CD14-positive monocyte (primary cell): ENCODE data around the gene KCNT2. TPM values are rescaled to one million over a fixed set of nuclear protein-coding genes. Genes with fewer than 3 reads are reported as not detected.
A peak's percentile ranks its signal among the peaks of the same experiment; 100 is the strongest.

Source experiments
- DNase-seq, 3 donors: peaks; one replicate each; pipeline ENCODE4 v3.0.0-alpha.2; 2011 to 2022
- H2AFZ ChIP-seq: 2 replicates; pipeline ENCODE4 v1.6.0; 2012; ENCODE audit warnings: mild to moderate bottlenecking, low read depth, low read length, inconsistent platforms; ENCODE audit not compliant: insufficient read depth, poor library complexity, severe bottlenecking
- H3K27ac ChIP-seq, 2 donors: 1 replicate in 1 of 2; 2 replicates in 1 of 2; pipeline ENCODE4 v1.5.1; 2012 to 2013; ENCODE audit warnings: low read length in 2 of 2, control low read depth in 1 of 2, inconsistent platforms in 1 of 2, low read depth in 1 of 2, mild to moderate bottlenecking in 1 of 2
- H3K27me3 ChIP-seq, 2 donors: one replicate each; pipeline versions ENCODE4 v1.6.0 to v1.6.1; 2011 to 2013; ENCODE audit warnings: low read length in 2 of 2; ENCODE audit not compliant: control insufficient read depth in 2 of 2, insufficient read depth in 2 of 2
- H3K36me3 ChIP-seq, 2 donors: replicated peaks in 1 of 2; 1 replicate in 1 of 2; 2 replicates in 1 of 2; pipeline versions ENCODE4 v1.5.1 to v1.6.1; 2012 to 2013; ENCODE audit warnings: low read length in 2 of 2, control low read depth in 1 of 2, inconsistent platforms in 1 of 2, mild to moderate bottlenecking in 1 of 2; ENCODE audit not compliant: insufficient read depth in 2 of 2, control insufficient read depth in 1 of 2
- H3K4me1 ChIP-seq, 2 donors: 1 replicate in 1 of 2; 2 replicates in 1 of 2; pipeline versions ENCODE4 v1.5.1 to v1.6.1; 2012 to 2013; ENCODE audit warnings: low read length in 2 of 2, control low read depth in 1 of 2, inconsistent platforms in 1 of 2, mild to moderate bottlenecking in 1 of 2, moderate library complexity in 1 of 2; ENCODE audit not compliant: insufficient read depth in 2 of 2, control insufficient read depth in 1 of 2
- H3K4me2 ChIP-seq: replicated peaks from 2 replicates; pipeline ENCODE3; 2012; ENCODE audit warnings: low read length, moderate library complexity, mild to moderate bottlenecking; ENCODE audit not compliant: poor library complexity, severe bottlenecking; ENCODE audit errors: extremely low read depth
- H3K4me3 ChIP-seq, 3 experiments: fragments of 200-600 bp in 1 of 3; sonication (generic) in 1 of 3; replicated peaks in 1 of 3; 1 replicate in 2 of 3; 2 replicates in 1 of 3; pipeline ENCODE4 v1.5.1; 2011 to 2013; ENCODE audit warnings: low read length in 3 of 3, mild to moderate bottlenecking in 3 of 3, control low read depth in 2 of 3, low read depth in 2 of 3, inconsistent platforms in 1 of 3, moderate library complexity in 1 of 3
- H3K79me2 ChIP-seq: 2 replicates; pipeline ENCODE4 v1.6.0; 2012; ENCODE audit warnings: mild to moderate bottlenecking, control low read depth, inconsistent platforms, low read length, moderate library complexity; ENCODE audit not compliant: insufficient read depth
- H3K9ac ChIP-seq: 2 replicates; pipeline ENCODE4 v1.6.0; 2017; ENCODE audit warnings: low read length, mild to moderate bottlenecking; ENCODE audit not compliant: insufficient read depth, poor library complexity, severe bottlenecking
- H3K9me3 ChIP-seq, 2 donors: replicated peaks in 1 of 2; 1 replicate in 1 of 2; 2 replicates in 1 of 2; pipeline versions ENCODE4 v1.5.1 to v1.6.1; 2012 to 2013; ENCODE audit warnings: low read length in 2 of 2, control low read depth in 1 of 2; ENCODE audit not compliant: control insufficient read depth in 1 of 2, insufficient read depth in 1 of 2
- H4K20me1 ChIP-seq: 2 replicates; pipeline ENCODE4 v1.6.0; 2012; ENCODE audit warnings: mild to moderate bottlenecking, low read length, control low read depth, moderate library complexity; ENCODE audit not compliant: insufficient read depth
- H3K27ac Mint-ChIP-seq, 7 donors: one replicate each; pipeline ENCODE4 v1.8.0; 2020; ENCODE audit warnings: mild to moderate bottlenecking in 7 of 7, mixed read lengths in 7 of 7, moderate library complexity in 6 of 7, inconsistent platforms in 2 of 7
- H3K27me3 Mint-ChIP-seq, 3 donors: one replicate each; pipeline ENCODE4 v1.8.0; 2021 to 2022; ENCODE audit warnings: low read depth in 3 of 3, mild to moderate bottlenecking in 3 of 3, mixed read lengths in 3 of 3, moderate library complexity in 3 of 3, inconsistent platforms in 1 of 3
- H3K36me3 Mint-ChIP-seq, 2 donors: one replicate each; pipeline ENCODE4 v1.8.0; 2020; ENCODE audit warnings: mixed read lengths in 2 of 2, inconsistent platforms in 1 of 2, mild to moderate bottlenecking in 1 of 2
- H3K4me1 Mint-ChIP-seq: one replicate; pipeline ENCODE4 v1.8.0; 2020; ENCODE audit warnings: mild to moderate bottlenecking, mixed read lengths
- H3K4me3 Mint-ChIP-seq, 2 donors: one replicate each; pipeline ENCODE4 v1.8.0; 2020; ENCODE audit warnings: mild to moderate bottlenecking in 2 of 2, mixed read lengths in 2 of 2, moderate library complexity in 1 of 2
- H3K9me3 Mint-ChIP-seq, 7 donors: one replicate each; pipeline ENCODE4 v1.8.0; 2020 to 2022; ENCODE audit warnings: mixed read lengths in 7 of 7, mild to moderate bottlenecking in 6 of 7, moderate library complexity in 6 of 7, inconsistent platforms in 2 of 7
- WGBS: methylation state at CpG from one replicate; pipeline ENCODE4 v1.1.5; 2013; ENCODE audit warnings: missing lambda C conversion rate; ENCODE audit not compliant: insufficient coverage; 5-methylcytosine and 5-hydroxymethylcytosine counted together
- intact Hi-C, 2 donors: fragments of 100-400 bp; cut with micrococcal nuclease; formaldehyde crosslinking; loops; one replicate each; pipeline versions ENCODE4 v1.15.0 to v1.15.1; 2023
- polyA plus RNA-seq, 3 donors: library from polyadenylated mRNA; depleted of rRNA in 1 of 3; unstranded in 2 of 3; stranded (reverse) in 1 of 3; fragments of 300-500 nt in 2 of 3; fragments of >200 nt in 1 of 3; fragmentation: Illumina TruSeq in 2 of 3; gene quantifications; 1 replicate in 2 of 3; 2 replicates in 1 of 3; pipeline ENCODE4 v1.2.3, GENCODE V29; 2012 to 2021
- TF ChIP-seq, protein P1 (sequence below): fragments of 200-600 bp; IDR thresholded peaks from one replicate; pipeline ENCODE4 v1.8.0; 2022; ENCODE audit warnings: antibody characterized with exemption, mild to moderate bottlenecking

KCNT2 gene
- polyA plus RNA-seq, 3 donors = not detected

DNA sequence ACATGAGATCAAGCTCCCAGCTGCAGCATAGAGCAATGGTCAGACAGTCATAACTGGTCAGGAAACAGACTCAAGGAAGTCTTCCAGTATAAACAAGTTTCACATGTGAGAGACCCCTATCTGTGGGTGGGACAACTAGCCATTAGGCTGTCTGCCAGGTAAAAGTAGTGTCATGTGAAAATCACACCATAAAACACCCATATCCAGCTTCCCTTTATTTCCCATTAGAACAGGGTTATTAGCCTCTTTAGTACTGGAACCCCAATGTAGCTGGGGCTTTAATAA is 426.7 kb downstream of the KCNT2 start:
- H3K4me3 Mint-ChIP-seq = no peak overlapping the region
- Histone ChIP-seq H3K4me1 (no peaks in the 10 kb centered on the region), H3K27me3 (no peaks in the 10 kb centered on the region), H3K9ac (no peak overlapping the region), H3K9me3 (no peaks in the 10 kb centered on the region), H3K36me3 (no peaks in the 10 kb centered on the region), H3K79me2 (no peaks in the 10 kb centered on the region), H4K20me1 (no peaks in the 10 kb centered on the region), H3K27ac (no peak overlapping the region), H2AFZ (no peak overlapping the region), H3K4me3 (no peak overlapping the region), H3K4me2 (no peak overlapping the region)
- peaks cover 9% of the 10 kb centered on the region for H3K4me1 Mint-ChIP-seq
- TF ChIP-seq, protein P1, sequence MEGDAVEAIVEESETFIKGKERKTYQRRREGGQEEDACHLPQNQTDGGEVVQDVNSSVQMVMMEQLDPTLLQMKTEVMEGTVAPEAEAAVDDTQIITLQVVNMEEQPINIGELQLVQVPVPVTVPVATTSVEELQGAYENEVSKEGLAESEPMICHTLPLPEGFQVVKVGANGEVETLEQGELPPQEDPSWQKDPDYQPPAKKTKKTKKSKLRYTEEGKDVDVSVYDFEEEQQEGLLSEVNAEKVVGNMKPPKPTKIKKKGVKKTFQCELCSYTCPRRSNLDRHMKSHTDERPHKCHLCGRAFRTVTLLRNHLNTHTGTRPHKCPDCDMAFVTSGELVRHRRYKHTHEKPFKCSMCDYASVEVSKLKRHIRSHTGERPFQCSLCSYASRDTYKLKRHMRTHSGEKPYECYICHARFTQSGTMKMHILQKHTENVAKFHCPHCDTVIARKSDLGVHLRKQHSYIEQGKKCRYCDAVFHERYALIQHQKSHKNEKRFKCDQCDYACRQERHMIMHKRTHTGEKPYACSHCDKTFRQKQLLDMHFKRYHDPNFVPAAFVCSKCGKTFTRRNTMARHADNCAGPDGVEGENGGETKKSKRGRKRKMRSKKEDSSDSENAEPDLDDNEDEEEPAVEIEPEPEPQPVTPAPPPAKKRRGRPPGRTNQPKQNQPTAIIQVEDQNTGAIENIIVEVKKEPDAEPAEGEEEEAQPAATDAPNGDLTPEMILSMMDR = no peak
- peaks cover 0 to 1% (median 0%) of the 10 kb centered on the region in 3 donors for H3K27me3 Mint-ChIP-seq
- peak overlapping the region in 1 of 7 donors; percentile 22 for H3K27ac Mint-ChIP-seq
- no peaks in the 10 kb centered on the region for H3K36me3 Mint-ChIP-seq
- intact Hi-C loops = no loop called here
- peaks cover 1 to 3% (median 2%) of the 10 kb centered on the region in 7 donors for H3K9me3 Mint-ChIP-seq
- DNase-seq = no peak

DNA sequence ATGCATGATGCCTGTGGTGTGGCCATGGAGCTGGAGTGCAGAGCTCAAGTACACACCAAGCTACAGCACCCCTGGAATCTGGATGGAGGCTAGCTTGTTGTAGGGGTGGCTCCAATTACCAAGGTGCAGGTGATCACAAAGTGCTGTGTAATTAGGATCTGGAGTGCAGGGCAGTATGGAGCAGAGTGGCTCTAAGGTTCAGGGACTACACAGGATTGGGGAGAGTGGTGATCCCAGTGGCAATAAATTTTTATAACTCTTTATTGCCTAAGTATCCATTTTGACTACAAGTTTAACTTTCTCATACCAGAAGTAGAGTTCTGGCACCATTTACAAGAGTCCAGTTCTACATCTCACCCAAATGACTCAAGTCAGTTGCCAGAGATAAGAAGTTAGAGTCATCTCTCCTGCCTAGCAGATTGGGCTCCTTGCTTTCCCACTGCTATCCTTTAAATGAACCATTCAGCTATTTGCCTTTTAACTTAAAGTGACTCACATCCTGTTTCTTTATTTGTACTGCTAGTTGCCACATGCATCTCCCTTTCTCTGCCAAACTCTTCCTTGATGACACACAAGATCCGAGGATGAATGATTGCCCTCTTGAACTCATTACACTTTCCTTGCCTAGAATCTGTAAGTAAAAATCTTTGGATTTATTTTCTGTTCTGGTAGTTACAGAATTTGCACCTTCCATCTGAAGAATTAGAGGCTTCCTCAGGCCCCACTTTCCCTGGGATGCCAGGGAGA is 427.2 kb downstream of the KCNT2 start:
- TF ChIP-seq, protein P1 = no peak
- Mint-ChIP-seq H3K4me1 (peaks cover 9% of the 10 kb centered on the region), H3K36me3 (no peaks in the 10 kb centered on the region), H3K27me3 (peaks cover 0 to 1% (median 0%) of the 10 kb centered on the region in 3 donors), H3K27ac (peak overlapping the region in 2 of 7 donors; percentile 22 to 37), H3K4me3 (no peak overlapping the region), H3K9me3 (peaks cover 0 to 5% (median 2%) of the 10 kb centered on the region in 7 donors)
- Histone ChIP-seq H3K79me2 (no peaks in the 10 kb centered on the region), H3K27me3 (no peaks in the 10 kb centered on the region), H3K4me1 (no peaks in the 10 kb centered on the region), H3K36me3 (no peaks in the 10 kb centered on the region), H2AFZ (no peak overlapping the region), H3K9ac (no peak overlapping the region), H3K27ac (no peak overlapping the region), H3K9me3 (no peaks in the 10 kb centered on the region), H3K4me3 (no peak overlapping the region), H4K20me1 (no peaks in the 10 kb centered on the region), H3K4me2 (no peak overlapping the region)
- WGBS = no CpG with 5 or more reads among the region's 1 CpG
- DNase-seq = peak in 1 of 3 donors; percentile 38
- intact Hi-C loops = no loop called here
